IgD-negative memory B cell (primary cell): Measurements from ENCODE around the gene ATOH8. TPM values are rescaled to one million over a fixed set of nuclear protein-coding genes. Genes with fewer than 3 reads are reported as not detected.

ENCODE experiments used
- H3K27ac Mint-ChIP-seq, 3 donors: one replicate each; pipeline ENCODE4 v1.8.0; 2020 to 2022; ENCODE audit warnings: mild to moderate bottlenecking in 3 of 3, mixed read lengths in 3 of 3, moderate library complexity in 1 of 3
- H3K27me3 Mint-ChIP-seq: one replicate; pipeline ENCODE4 v1.8.0; 2021; ENCODE audit warnings: mixed read lengths
- H3K36me3 Mint-ChIP-seq: one replicate; pipeline ENCODE4 v1.8.0; 2020; ENCODE audit warnings: mild to moderate bottlenecking, mixed read lengths
- H3K4me1 Mint-ChIP-seq, 3 donors: one replicate each; pipeline ENCODE4 v1.8.0; 2020 to 2022; ENCODE audit warnings: mixed read lengths in 3 of 3, mild to moderate bottlenecking in 1 of 3
- H3K4me3 Mint-ChIP-seq, 4 donors: one replicate each; pipeline ENCODE4 v1.8.0; 2020 to 2022; ENCODE audit warnings: mild to moderate bottlenecking in 4 of 4, mixed read lengths in 4 of 4, moderate library complexity in 3 of 4
- H3K9me3 Mint-ChIP-seq, 3 donors: one replicate each; pipeline ENCODE4 v1.8.0; 2020 to 2021; ENCODE audit warnings: mixed read lengths in 3 of 3, mild to moderate bottlenecking in 1 of 3
- polyA plus RNA-seq: library from polyadenylated mRNA; unstranded; fragments of 300-500 nt; fragmentation: Illumina TruSeq; gene quantifications from one replicate; pipeline ENCODE4 v1.2.3, GENCODE V29; 2021

The ATOH8 gene
- polyA plus RNA-seq, 1 donor from 2014 or later = not detected

DNA sequence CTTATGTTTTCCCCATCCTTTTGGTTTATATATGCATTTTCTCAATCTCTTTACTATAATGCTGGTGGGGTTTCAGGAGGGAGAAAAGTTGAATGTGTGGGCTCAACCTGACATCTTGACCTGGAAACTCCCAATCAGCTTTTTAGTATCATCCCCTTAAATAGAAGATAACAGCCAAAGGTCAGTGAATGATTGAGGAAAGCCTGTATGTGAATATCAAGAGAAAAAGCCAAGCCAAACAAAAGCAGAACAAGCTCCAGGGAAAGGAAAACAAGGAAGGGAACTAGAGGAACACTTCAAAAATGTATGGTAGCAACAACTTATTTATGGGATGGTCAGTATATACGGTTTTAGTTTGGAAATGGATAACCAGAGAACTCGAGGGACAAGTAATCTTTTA, 28.3 kb upstream of the ATOH8 start:
- Mint-ChIP-seq H3K27me3 (peaks cover 14% of the 10 kb centered on the region), H3K4me1 (no peaks in the 10 kb centered on the region), H3K4me3 (no peak overlapping the region), H3K9me3 (peaks cover 0 to under 1% (median 0%) of the 10 kb centered on the region in 3 donors), H3K27ac (no peak overlapping the region), H3K36me3 (peaks cover under 1% of the 10 kb centered on the region)

DNA sequence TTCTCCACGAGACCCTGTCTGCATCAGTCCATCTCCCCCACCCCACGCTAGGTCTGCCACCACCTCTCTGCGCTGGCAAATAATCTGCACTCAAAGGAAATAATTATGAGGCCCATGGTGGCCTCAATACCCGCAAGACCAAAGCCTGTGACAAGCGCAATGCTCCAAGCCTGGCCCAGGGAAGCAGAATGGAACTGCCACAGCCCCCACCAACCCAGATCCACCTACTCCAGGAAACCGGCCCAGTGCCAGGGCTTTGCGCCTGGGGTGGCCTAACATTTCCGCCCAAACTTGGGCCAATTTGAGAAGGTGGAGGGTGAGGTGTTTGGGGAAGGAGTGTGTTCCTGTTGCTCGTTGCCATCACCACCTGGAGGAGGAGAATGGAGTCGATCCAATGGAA, 26.0 kb upstream of the ATOH8 start:
- no peak overlapping the region for H3K4me3 Mint-ChIP-seq
- no peaks in the 10 kb centered on the region for H3K36me3 Mint-ChIP-seq
- H3K4me1 Mint-ChIP-seq = no peaks in the 10 kb centered on the region
- no peak overlapping the region for H3K27ac Mint-ChIP-seq
- peaks cover 14% of the 10 kb centered on the region for H3K27me3 Mint-ChIP-seq
- H3K9me3 Mint-ChIP-seq = no peaks in the 10 kb centered on the region

DNA sequence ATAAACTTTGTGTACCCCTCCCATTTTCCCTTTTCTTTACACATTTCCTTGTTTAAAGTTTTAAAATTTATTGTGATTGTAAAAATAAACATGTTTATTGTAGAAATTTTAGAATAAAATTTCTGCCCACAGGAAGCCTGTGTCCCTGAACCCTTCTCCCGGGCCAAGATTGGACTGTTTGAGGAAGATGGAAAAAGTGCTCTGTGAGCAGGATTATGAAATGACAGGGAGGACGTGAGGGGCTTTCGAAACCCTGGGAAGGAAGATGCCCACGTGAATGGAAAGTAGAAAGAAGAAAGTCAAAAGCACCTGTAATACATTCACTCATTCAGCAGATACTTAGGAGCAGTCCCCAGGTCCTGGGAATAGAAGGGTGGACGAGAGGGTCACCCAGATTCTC, 25.4 kb upstream of the ATOH8 start:
- Mint-ChIP-seq H3K9me3 (no peaks in the 10 kb centered on the region), H3K4me3 (no peak overlapping the region), H3K4me1 (no peaks in the 10 kb centered on the region), H3K27me3 (peaks cover 14% of the 10 kb centered on the region), H3K36me3 (no peaks in the 10 kb centered on the region), H3K27ac (no peak overlapping the region)

GRCh38 chr2:85728883-85729824, 24.6 kb upstream of the ATOH8 start:
- Mint-ChIP-seq H3K4me3 (peak overlapping the region in 1 of 4 donors; percentile 27), H3K4me1 (no peaks in the 10 kb centered on the region), H3K27ac (no peak overlapping the region), H3K36me3 (no peaks in the 10 kb centered on the region), H3K27me3 (peaks cover 14% of the 10 kb centered on the region), H3K9me3 (no peaks in the 10 kb centered on the region)

- H3K9me3 Mint-ChIP-seq = no peaks in the 10 kb centered on the region
- no peaks in the 10 kb centered on the region for H3K4me1 Mint-ChIP-seq
- H3K27me3 Mint-ChIP-seq = peaks cover 17% of the 10 kb centered on the region
- H3K36me3 Mint-ChIP-seq = no peaks in the 10 kb centered on the region
- no peak overlapping the region for H3K4me3 Mint-ChIP-seq
- H3K27ac Mint-ChIP-seq = no peak overlapping the region
These were observed 23.8 kb upstream of the ATOH8 start for GRCh38 chr2:85729825-85730510.

- Mint-ChIP-seq H3K4me1 (no peaks in the 10 kb centered on the region), H3K27ac (no peak overlapping the region), H3K4me3 (no peak overlapping the region), H3K9me3 (no peaks in the 10 kb centered on the region), H3K36me3 (no peaks in the 10 kb centered on the region), H3K27me3 (peaks cover 21% of the 10 kb centered on the region)
These were observed 23.0 kb upstream of the ATOH8 start for GRCh38 chr2:85730686-85731230.

- Mint-ChIP-seq H3K9me3 (no peaks in the 10 kb centered on the region), H3K4me1 (no peaks in the 10 kb centered on the region), H3K4me3 (no peak overlapping the region), H3K36me3 (no peaks in the 10 kb centered on the region), H3K27me3 (peaks cover 24% of the 10 kb centered on the region), H3K27ac (no peak overlapping the region)
These were observed 22.2 kb upstream of the ATOH8 start for GRCh38 chr2:85731606-85732005.

DNA sequence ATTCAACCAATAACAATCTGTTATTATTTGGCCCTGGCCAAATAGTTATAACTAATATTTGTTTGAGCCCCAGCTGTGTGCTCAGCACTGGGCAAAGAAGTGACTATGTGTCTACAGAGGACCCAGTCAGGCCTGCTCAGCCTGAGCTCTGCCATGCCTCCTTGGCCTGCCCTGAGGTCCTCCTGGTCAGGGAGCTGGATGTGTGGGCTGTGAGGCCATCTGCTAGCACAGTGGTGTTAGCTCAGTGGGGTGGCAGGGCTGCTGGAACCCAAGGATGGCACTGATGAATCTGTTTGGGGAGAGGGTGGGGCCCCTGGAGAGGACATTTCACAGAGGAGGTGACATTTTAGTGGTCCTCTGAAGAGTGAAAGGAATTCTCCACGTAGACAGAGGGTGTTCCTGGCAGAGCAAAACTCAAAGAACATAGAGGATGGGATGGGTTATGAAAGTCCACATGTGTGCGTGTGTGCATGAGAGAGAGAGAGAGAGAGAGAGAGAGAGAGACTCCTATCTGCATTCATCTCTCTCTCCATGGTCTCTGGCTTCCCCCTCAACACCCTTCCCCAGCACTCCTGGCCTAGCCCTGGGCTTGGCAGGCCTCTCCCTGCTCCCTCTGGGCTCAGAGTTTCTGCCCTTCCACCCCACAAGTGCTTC, 21.2 kb upstream of the ATOH8 start:
- no peak overlapping the region for H3K27ac Mint-ChIP-seq
- H3K4me1 Mint-ChIP-seq = peaks cover 0 to 5% (median 0%) of the 10 kb centered on the region in 3 donors
- peaks cover 29% of the 10 kb centered on the region for H3K27me3 Mint-ChIP-seq
- H3K9me3 Mint-ChIP-seq = no peaks in the 10 kb centered on the region
- no peak overlapping the region for H3K4me3 Mint-ChIP-seq
- H3K36me3 Mint-ChIP-seq = no peaks in the 10 kb centered on the region

DNA sequence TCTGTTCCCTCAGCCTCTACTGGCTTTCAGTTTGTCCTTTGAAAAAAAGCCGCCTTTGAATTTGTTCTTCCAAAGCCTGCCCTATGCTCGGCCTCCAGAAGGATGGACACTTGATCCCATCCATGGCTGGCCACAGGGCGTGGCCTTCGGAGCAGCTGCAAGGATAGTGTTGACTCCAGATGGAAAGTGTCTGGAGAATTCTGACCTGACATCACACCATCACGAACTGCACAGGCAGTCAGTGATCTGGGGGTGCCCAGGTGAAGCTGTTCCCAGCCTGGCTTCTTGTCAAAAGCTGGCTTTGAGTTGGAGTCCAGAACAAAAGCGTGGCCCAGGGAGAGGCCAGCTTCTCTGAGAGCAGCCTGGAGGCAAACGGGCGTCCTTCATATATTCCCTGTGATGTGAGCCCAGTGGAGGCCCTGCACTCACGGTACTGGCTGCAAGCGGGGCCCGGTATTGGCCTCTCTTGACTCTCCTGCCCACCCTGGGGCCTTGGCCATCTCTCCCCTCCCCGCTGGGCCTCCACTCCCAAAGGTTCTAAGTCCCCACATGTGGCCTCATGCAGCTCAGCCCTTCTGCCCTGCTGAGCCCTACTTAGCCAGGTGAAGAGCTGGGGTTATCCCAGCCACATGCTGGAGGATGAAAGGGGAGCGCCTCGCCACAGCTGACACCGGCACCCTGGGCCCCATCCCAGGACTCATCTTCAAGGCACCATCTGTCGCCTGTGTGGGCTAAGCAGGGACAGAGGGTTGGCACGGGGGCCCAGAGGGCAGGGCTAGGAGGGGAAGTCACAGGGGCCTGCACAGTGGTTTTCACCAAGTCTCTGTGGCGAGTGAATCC, 20.4 kb upstream of the ATOH8 start:
- no peak overlapping the region for H3K4me3 Mint-ChIP-seq
- H3K4me1 Mint-ChIP-seq = peaks cover 0 to 5% (median 0%) of the 10 kb centered on the region in 3 donors
- no peaks in the 10 kb centered on the region for H3K9me3 Mint-ChIP-seq
- H3K36me3 Mint-ChIP-seq = no peaks in the 10 kb centered on the region
- peaks cover 24% of the 10 kb centered on the region for H3K27me3 Mint-ChIP-seq
- no peak overlapping the region for H3K27ac Mint-ChIP-seq

- Mint-ChIP-seq H3K4me3 (no peak overlapping the region), H3K27me3 (peaks cover 21% of the 10 kb centered on the region), H3K27ac (no peak overlapping the region), H3K36me3 (no peaks in the 10 kb centered on the region), H3K4me1 (peaks cover 0 to 5% (median 0%) of the 10 kb centered on the region in 3 donors), H3K9me3 (no peaks in the 10 kb centered on the region)
These were observed 19.8 kb upstream of the ATOH8 start for GRCh38 chr2:85734015-85734414.

DNA sequence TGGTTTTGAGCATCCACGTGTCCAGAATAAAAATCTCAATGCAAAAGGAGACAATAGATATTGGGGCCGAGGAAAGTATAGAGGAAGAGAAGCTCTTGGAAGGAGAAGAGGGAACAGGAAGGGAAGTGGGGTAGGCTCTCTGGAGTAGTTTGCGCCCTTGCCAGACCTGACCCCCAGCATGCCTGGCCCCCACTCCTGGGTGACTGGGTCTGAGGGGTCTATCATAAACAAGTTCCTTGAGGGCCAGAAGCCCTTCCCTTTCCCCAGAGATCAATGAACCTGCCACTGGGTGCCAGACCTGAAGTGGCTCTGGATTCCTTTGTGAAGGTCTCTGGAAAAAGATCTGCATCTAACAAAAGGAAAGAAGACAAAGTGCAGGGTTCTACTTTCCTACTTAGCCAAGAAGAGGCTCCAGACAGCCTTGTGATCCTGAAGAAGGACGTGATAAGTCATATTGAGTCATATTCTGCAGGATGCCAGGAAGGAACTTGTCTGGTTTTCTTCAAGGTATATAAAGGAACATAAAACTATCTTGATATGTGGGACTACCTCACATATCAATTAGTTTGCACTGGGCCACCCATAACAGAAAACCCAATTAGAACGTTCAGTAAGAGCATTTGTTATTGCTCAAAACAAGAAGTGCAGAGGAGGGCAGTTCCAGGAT, 18.7 kb upstream of the ATOH8 start:
- Mint-ChIP-seq H3K27ac (no peak overlapping the region), H3K4me1 (peaks cover 0 to 5% (median 0%) of the 10 kb centered on the region in 3 donors), H3K27me3 (peaks cover 18% of the 10 kb centered on the region), H3K9me3 (no peaks in the 10 kb centered on the region), H3K4me3 (no peak overlapping the region), H3K36me3 (no peaks in the 10 kb centered on the region)

DNA sequence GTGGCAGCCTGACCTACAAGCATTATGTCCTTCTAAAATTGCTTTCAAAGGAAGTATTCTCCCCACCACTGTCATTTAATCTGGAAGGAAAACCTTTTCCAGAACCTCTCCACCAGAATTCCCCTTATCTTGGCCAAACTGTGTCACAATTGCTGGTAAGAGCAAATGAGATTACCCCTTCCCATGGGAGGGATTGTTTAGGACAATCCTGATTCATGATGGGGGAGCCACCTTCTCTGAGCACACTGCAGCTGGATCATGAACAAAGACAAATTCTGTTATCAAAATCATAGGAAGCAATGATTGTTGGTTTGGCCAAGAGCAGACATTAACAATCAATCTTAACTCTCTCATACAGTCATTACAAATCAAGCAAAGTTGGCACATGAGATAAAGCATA, 18.1 kb upstream of the ATOH8 start:
- Mint-ChIP-seq H3K4me3 (no peak overlapping the region), H3K4me1 (peaks cover 0 to 5% (median 0%) of the 10 kb centered on the region in 3 donors), H3K27me3 (peaks cover 18% of the 10 kb centered on the region), H3K36me3 (no peaks in the 10 kb centered on the region), H3K9me3 (no peaks in the 10 kb centered on the region), H3K27ac (no peak overlapping the region)

- peaks cover 0 to 5% (median 0%) of the 10 kb centered on the region in 3 donors for H3K4me1 Mint-ChIP-seq
- H3K4me3 Mint-ChIP-seq = no peak overlapping the region
- H3K36me3 Mint-ChIP-seq = no peaks in the 10 kb centered on the region
- H3K9me3 Mint-ChIP-seq = no peaks in the 10 kb centered on the region
- H3K27me3 Mint-ChIP-seq = peaks cover 23% of the 10 kb centered on the region
- H3K27ac Mint-ChIP-seq = no peak overlapping the region
These were observed 17.1 kb upstream of the ATOH8 start for GRCh38 chr2:85736456-85737355.
